IMR-90 (cell line): ENCODE results near the gene GALNT13. TPM values are rescaled to one million over a fixed set of nuclear protein-coding genes. Genes with fewer than 3 reads are reported as not detected.

ENCODE experiments used
- ATAC-seq: fragments of 200-7000 bp; cut with Tn5 transposase; 2 replicates; pipeline ENCODE4 v1.9.1; 2020; ENCODE audit warnings: low read depth, mild to moderate bottlenecking, moderate library complexity
- BruUV-seq: library from RNA; stranded (reverse); fragments of 400-500 nt; replicated peaks from 2 replicates; lab custom pipeline; 2021; lab: Mats Ljungman, UMichigan
- CTCF ChIA-PET: fragments of 300-600 bp; formaldehyde crosslinking; extraction: SDS; loops from one replicate; lab custom pipeline; 2021; ENCODE audit warnings: antibody characterized with exemption; lab: Yijun Ruan, JAX
- POLR2A ChIA-PET: fragments of 300-600 bp; sonication (Branson Sonifier 250); formaldehyde crosslinking; loops from one replicate; lab custom pipeline; 2022; ENCODE audit warnings: antibody characterized with exemption; ENCODE audit not compliant: unreplicated experiment; lab: Charles Lee
- DNase-seq: peaks from one replicate; pipeline ENCODE4 v3.0.0; 2013
- H2AFZ ChIP-seq: replicated peaks from 2 replicates; pipeline ENCODE3; 2013; ENCODE audit warnings: low read length, mild to moderate bottlenecking; ENCODE audit not compliant: poor library complexity
- H2AK5ac ChIP-seq: 2 replicates; pipeline ENCODE4 v1.6.1; 2013; ENCODE audit warnings: low read depth, low read length, inconsistent platforms
- H2AK9ac ChIP-seq: replicated peaks from 2 replicates; pipeline ENCODE3; 2013; ENCODE audit warnings: mild to moderate bottlenecking, low read depth, low read length, moderate library complexity; ENCODE audit not compliant: poor library complexity
- H2BK120ac ChIP-seq: 2 replicates; pipeline ENCODE4 v1.6.1; 2013; ENCODE audit warnings: low read depth, low read length, inconsistent platforms
- H2BK15ac ChIP-seq: 3 replicates; pipeline ENCODE4 v1.6.1; 2013; ENCODE audit warnings: low read depth, low read length, inconsistent platforms
- H2BK20ac ChIP-seq: 2 replicates; pipeline ENCODE4 v1.6.1; 2013; ENCODE audit warnings: low read depth, mild to moderate bottlenecking, inconsistent platforms, low read length, moderate library complexity
- H2BK5ac ChIP-seq: 2 replicates; pipeline ENCODE4 v1.6.1; 2013; ENCODE audit warnings: mild to moderate bottlenecking, low read depth, low read length, inconsistent platforms; ENCODE audit not compliant: poor library complexity, severe bottlenecking
- H3K14ac ChIP-seq: replicated peaks from 2 replicates; pipeline ENCODE4 v1.6.1; 2013; ENCODE audit warnings: low read depth, low read length, inconsistent platforms
- H3K18ac ChIP-seq: 2 replicates; pipeline ENCODE4 v1.6.1; 2013; ENCODE audit warnings: low read depth, low read length, control low read depth
- H3K23ac ChIP-seq: 2 replicates; pipeline ENCODE4 v1.6.1; 2013; ENCODE audit warnings: low read depth, low read length, inconsistent platforms
- H3K27ac ChIP-seq: 2 replicates; pipeline ENCODE4 v1.5.1; 2013; ENCODE audit warnings: mild to moderate bottlenecking, control low read depth, low read length; ENCODE audit not compliant: insufficient read depth
- H3K27me3 ChIP-seq: 2 replicates; pipeline ENCODE4 v1.6.1; 2013; ENCODE audit warnings: low read length; ENCODE audit not compliant: control insufficient read depth, insufficient read depth
- H3K36me3 ChIP-seq: 2 replicates; pipeline ENCODE4 v1.6.1; 2013; ENCODE audit warnings: low read length, mixed read lengths; ENCODE audit not compliant: control insufficient read depth, insufficient read depth
- H3K4ac ChIP-seq: 2 replicates; pipeline ENCODE4 v1.6.1; 2013; ENCODE audit warnings: low read depth, low read length, inconsistent platforms
- H3K4me1 ChIP-seq: 2 replicates; pipeline ENCODE4 v1.6.1; 2013; ENCODE audit warnings: low read length, mixed read lengths; ENCODE audit not compliant: control insufficient read depth, insufficient read depth
- H3K4me2 ChIP-seq: 2 replicates; pipeline ENCODE4 v1.6.1; 2013; ENCODE audit warnings: low read depth, mild to moderate bottlenecking, control low read depth, low read length, moderate library complexity
- H3K4me3 ChIP-seq: 2 replicates; pipeline ENCODE4 v1.5.1; 2013; ENCODE audit warnings: low read depth, mild to moderate bottlenecking, control low read depth, low read length, moderate library complexity; ENCODE audit not compliant: insufficient read depth
- H3K56ac ChIP-seq: 2 replicates; pipeline ENCODE4 v1.6.1; 2013; ENCODE audit warnings: low read length, inconsistent platforms; ENCODE audit not compliant: insufficient read depth; ENCODE audit errors: extremely low read depth
- H3K79me1 ChIP-seq, 2 experiments: 2 replicates each; pipeline ENCODE4 v1.6.1; 2013; ENCODE audit warnings: low read length in 2 of 2, inconsistent platforms in 1 of 2, low read depth in 1 of 2
- H3K9ac ChIP-seq: 2 replicates; pipeline ENCODE4 v1.6.1; 2013; ENCODE audit warnings: low read depth, low read length, control low read depth
- H3K9me1 ChIP-seq: 2 replicates; pipeline ENCODE4 v1.6.1; 2013; ENCODE audit warnings: low read length, inconsistent platforms; ENCODE audit not compliant: insufficient read depth
- H3K9me3 ChIP-seq: 2 replicates; pipeline ENCODE4 v1.6.1; 2013; ENCODE audit warnings: low read length; ENCODE audit not compliant: control insufficient read depth, insufficient read depth
- H4K20me1 ChIP-seq: 2 replicates; pipeline ENCODE4 v1.6.1; 2013; ENCODE audit warnings: low read length, inconsistent platforms; ENCODE audit not compliant: insufficient read depth
- H4K5ac ChIP-seq: 2 replicates; pipeline ENCODE4 v1.6.1; 2013; ENCODE audit warnings: mild to moderate bottlenecking, low read depth, low read length, control low read depth
- H4K8ac ChIP-seq, 2 experiments: 2 replicates each; pipeline ENCODE4 v1.6.1; 2013; ENCODE audit warnings: low read depth in 2 of 2, low read length in 2 of 2, control low read depth in 1 of 2, inconsistent platforms in 1 of 2
- H4K91ac ChIP-seq: 2 replicates; pipeline ENCODE4 v1.6.1; 2013; ENCODE audit warnings: low read depth, low read length, inconsistent platforms; ENCODE audit not compliant: insufficient read depth
- MAZ ChIP-seq: IDR thresholded peaks from 2 replicates; pipeline ENCODE4 v1.6.1; 2012; ENCODE audit warnings: low read depth, mild to moderate bottlenecking, low read length, improper control_type of control experiment, moderate library complexity, borderline replicate concordance
- WGBS, 2 experiments: methylation state at CpG; one replicate each; pipeline versions ENCODE4 v1.1.5 to v1.1.7; 2013; ENCODE audit warnings: missing lambda C conversion rate in 2 of 2; ENCODE audit not compliant: insufficient read length in 1 of 2; ENCODE audit errors: extremely low coverage in 2 of 2; 5-methylcytosine and 5-hydroxymethylcytosine counted together
- dilution Hi-C: fragments of 300-500 bp; cut with HindIII; formaldehyde crosslinking; loops from one replicate; pipeline ENCODE4 v1.14.3; 2018; ENCODE audit warnings: low sequenced_read_pairs; ENCODE audit not compliant: unreplicated experiment
- in situ Hi-C: fragments of 300-500 bp; cut with MboI; formaldehyde crosslinking; loops from 3 replicates; pipeline ENCODE4 v1.14.3; 2019; ENCODE audit warnings: low sequenced_read_pairs, inconsistent platforms, mixed read lengths
- intact Hi-C: fragments of 100-400 bp; cut with micrococcal nuclease; formaldehyde crosslinking; loops from 2 replicates; pipeline ENCODE4 v1.10.0; 2022
- polyA plus RNA-seq, 3 experiments: library from polyadenylated mRNA; depleted of rRNA; stranded (reverse); fragments of >200 nt; gene quantifications; 2 replicates each; pipeline ENCODE4 v1.2.3, GENCODE V29; 2012; ENCODE audit warnings: low replicate concordance in 1 of 3
- total RNA-seq: library from RNA; depleted of rRNA; stranded (reverse); fragments of >200 nt; gene quantifications from 2 replicates; pipeline ENCODE4 v1.2.3, GENCODE V29; 2012
- TF ChIP-seq, protein P1 (sequence below): conservative IDR thresholded peaks from 2 replicates; pipeline ENCODE4 v1.5.1; 2012; ENCODE audit warnings: mild to moderate bottlenecking, low read depth, low read length, improper control_type of control experiment
- TF ChIP-seq, protein P2 (sequence below): fragments of 150-350 bp; IDR thresholded peaks from 2 replicates; pipeline ENCODE4 v1.6.1; 2017; ENCODE audit warnings: mild to moderate bottlenecking, antibody characterized with exemption, low read length, low read depth

Gene GALNT13
- total and polyA plus RNA-seq, 2 of the 4 experiments (the other 2 are of a cell fraction): 0.03 TPM; not detected in 1

DNA sequence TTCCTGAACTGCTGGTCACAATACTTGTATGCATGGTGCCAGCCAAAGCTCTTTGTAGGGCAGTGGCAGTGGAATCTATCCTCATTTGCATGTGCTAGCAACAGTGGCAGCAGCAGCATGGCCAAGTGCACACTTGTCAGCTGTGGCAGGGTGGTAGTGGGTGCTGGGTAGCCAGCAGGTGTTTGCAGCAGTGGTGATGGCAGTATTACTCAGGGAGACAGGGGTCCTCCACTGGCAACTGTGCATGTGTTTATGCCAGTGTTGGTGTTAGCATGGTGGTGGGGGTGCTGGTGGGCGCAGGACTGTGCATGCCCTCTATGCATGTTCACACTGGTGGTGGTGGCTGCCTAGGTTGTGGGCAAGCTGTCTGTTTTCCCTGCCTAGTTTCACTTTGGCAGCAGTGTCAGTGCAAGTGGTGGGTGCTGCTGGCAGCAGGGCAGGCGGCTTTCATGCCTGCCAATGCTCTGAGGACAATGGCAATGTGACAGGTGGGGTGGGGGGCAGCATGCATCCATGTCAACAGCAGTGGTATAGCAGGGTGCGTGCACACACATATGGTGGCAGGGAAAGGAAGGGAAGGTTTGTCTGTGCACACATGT, 41.2 kb downstream of the GALNT13 start:
- Histone ChIP-seq H3K4ac (no peak overlapping the region), H3K4me2 (no peak overlapping the region), H4K91ac (no peak overlapping the region), H4K8ac (no peak overlapping the region), H3K79me1 (no peaks in the 10 kb centered on the region), H3K4me1 (no peaks in the 10 kb centered on the region), H2BK5ac (no peak overlapping the region), H3K9ac (no peak overlapping the region), H2BK20ac (no peak overlapping the region), H2AK5ac (no peak overlapping the region), H4K20me1 (no peaks in the 10 kb centered on the region), H3K14ac (no peak overlapping the region), H4K5ac (no peak overlapping the region), H2AFZ (no peak overlapping the region), H2AK9ac (no peak overlapping the region), H3K36me3 (no peaks in the 10 kb centered on the region), H3K56ac (no peak overlapping the region), H3K27me3 (no peaks in the 10 kb centered on the region), H3K9me1 (no peaks in the 10 kb centered on the region), H2BK15ac (no peak overlapping the region), H3K27ac (no peak overlapping the region), H2BK120ac (no peak overlapping the region), H3K18ac (no peak overlapping the region), H3K4me3 (no peak overlapping the region), H3K23ac (no peak overlapping the region), H3K9me3 (peaks cover 14% of the 10 kb centered on the region)
- 0% methylated on average over 1 of the region's 3 CpGs; no CpG with 5 or more reads in 1 of the 2 experiments for WGBS, 2 experiments
- TF ChIP-seq MAZ: no peak
- TF ChIP-seq, protein P1, sequence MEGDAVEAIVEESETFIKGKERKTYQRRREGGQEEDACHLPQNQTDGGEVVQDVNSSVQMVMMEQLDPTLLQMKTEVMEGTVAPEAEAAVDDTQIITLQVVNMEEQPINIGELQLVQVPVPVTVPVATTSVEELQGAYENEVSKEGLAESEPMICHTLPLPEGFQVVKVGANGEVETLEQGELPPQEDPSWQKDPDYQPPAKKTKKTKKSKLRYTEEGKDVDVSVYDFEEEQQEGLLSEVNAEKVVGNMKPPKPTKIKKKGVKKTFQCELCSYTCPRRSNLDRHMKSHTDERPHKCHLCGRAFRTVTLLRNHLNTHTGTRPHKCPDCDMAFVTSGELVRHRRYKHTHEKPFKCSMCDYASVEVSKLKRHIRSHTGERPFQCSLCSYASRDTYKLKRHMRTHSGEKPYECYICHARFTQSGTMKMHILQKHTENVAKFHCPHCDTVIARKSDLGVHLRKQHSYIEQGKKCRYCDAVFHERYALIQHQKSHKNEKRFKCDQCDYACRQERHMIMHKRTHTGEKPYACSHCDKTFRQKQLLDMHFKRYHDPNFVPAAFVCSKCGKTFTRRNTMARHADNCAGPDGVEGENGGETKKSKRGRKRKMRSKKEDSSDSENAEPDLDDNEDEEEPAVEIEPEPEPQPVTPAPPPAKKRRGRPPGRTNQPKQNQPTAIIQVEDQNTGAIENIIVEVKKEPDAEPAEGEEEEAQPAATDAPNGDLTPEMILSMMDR: no peak
- TF ChIP-seq, protein P2, sequence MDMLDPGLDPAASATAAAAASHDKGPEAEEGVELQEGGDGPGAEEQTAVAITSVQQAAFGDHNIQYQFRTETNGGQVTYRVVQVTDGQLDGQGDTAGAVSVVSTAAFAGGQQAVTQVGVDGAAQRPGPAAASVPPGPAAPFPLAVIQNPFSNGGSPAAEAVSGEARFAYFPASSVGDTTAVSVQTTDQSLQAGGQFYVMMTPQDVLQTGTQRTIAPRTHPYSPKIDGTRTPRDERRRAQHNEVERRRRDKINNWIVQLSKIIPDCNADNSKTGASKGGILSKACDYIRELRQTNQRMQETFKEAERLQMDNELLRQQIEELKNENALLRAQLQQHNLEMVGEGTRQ: no peak
- ChIA-PET POLR2A (no interaction called here), CTCF (no interaction called here)
- intact Hi-C loops (no loop called here), in situ Hi-C loops (no loop called here), dilution Hi-C loops (no loop called here)
- no peak for ATAC-seq
- no peak for DNase-seq
- no TSS peak for BruUV-seq
